Stimulated activated CD4-positive, alpha-beta T cell treated with anti-CD3 and anti-CD28 coated beads, Interleukin-1b, Interleukin-23, amount 100 ng/mL, for 24 hours (primary cell): ENCODE results near the gene DNAJB8.

Experiments used
- DNase-seq, 4 experiments: peaks; one replicate each; pipeline ENCODE4 v3.0.0-alpha.2; 2020; ENCODE audit warnings: low read depth in 4 of 4, low spot score in 1 of 4

The DNAJB8 gene

GRCh38 chr3:128483657-128484403, 17.1 kb upstream of the DNAJB8 start:
- DNase-seq = no peak

GRCh38 chr3:128482666-128483656, 16.3 kb upstream of the DNAJB8 start:
- DNase-seq = no peak

GRCh38 chr3:128482175-128482574, 15.5 kb upstream of the DNAJB8 start:
- DNase-seq = no peak

DNA sequence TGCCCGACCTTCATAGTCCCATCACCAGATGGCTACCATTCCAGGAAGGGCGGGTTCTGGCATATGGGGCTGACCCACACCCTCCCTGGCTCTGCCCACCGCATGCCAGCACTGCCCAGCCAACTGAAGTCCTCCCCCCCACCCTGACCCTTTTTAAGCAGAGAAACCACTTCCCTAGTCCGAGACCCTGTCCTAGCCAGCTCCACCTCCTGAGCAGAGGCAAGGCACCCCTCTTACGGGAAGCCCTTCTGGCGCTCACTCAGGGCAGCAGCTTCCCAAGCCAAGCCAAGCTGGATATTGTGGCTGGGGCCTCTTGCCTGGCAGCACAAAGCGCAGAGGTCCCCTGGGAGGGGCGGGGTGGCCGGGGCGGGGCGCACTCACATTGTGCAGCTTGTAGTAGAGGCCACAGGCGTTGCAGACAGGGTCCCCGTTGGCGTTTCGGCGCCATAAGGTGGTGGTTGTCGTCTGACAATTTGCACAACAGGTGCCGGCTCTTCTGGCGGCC, 14.8 kb upstream of the DNAJB8 start:
- DNase-seq = no peak

GRCh38 chr3:128480717-128481437, 14.2 kb upstream of the DNAJB8 start:
- DNase-seq = no peak

GRCh38 chr3:128480278-128480677, 13.6 kb upstream of the DNAJB8 start:
- DNase-seq = no peak

DNA sequence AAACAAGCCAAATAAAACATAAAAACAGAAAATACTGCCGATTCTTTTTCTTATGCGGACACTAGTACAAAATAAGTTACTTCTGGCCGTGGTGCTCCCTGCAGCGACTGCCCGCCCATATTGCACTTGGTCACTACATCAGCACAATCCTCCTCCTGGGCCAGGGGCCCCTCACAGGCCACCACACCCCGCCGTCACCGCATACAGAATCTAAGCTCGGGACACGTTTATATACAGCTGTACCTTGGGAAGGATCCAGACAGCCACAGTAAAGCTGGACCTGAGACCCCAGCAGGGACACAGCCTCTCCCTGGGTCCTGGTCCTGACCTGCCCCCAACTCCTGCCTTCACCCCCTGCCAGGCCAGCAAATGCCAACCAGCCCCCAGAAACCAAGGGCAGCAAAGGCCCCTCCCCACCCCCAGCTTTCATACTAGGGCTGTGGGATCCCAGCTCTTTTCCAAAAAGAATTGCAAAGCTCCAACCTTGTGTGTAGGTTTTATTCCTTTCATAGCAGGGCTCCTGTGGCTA, 12.9 kb upstream of the DNAJB8 start:
- DNase-seq = no peak

DNA sequence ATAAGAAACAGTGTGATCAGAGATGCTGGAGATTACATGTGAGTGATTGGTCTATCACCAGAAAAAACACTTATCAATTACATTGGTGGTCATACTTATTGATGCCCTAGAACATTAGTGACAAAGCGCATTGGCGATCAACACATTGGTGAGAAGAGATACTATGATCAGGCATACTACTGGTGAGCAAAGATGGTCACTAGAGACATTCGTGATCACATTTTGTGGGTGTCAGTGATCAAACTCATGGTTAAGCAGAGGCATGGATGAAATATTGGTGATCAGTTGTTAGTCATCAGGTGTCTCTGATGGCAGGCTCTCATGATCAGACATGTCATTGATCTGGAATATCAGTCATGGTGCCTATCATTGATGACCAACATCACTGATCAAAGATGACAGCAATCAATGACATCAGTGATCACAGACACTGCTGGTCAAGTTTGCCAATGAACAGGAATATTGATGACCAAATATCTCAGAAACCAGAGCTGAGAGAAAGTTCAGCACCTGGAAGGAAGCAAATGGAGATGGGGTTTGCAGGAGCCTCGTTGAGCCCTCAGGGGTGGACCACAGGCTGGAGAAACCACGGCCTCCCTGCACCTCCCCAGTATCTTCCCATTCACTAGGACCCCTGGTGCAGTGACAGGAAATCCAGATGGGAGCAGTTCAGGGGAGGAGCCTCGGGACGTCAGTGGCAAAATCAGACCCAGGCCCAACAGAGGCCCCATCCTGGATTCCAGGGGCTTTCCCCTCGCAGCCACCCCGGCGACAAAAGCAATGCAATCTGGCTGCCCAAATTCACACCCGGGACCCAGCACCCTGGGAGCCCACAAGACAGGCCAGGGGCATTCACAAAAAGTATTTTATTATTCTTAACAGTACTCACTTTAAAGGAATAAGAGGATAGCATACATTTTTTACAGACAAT, 12.2 kb upstream of the DNAJB8 start:
- DNase-seq = no peak

GRCh38 chr3:128476659-128477058, 10.0 kb upstream of the DNAJB8 start:
- no peak for DNase-seq

GRCh38 chr3:128475355-128475754, 8.7 kb upstream of the DNAJB8 start:
- no peak for DNase-seq

- no peak for DNase-seq
Observed at GRCh38 chr3:128473737-128474136, 7.0 kb upstream of the DNAJB8 start.

- no peak for DNase-seq
Observed at GRCh38 chr3:128473180-128473519, 6.5 kb upstream of the DNAJB8 start.

DNA sequence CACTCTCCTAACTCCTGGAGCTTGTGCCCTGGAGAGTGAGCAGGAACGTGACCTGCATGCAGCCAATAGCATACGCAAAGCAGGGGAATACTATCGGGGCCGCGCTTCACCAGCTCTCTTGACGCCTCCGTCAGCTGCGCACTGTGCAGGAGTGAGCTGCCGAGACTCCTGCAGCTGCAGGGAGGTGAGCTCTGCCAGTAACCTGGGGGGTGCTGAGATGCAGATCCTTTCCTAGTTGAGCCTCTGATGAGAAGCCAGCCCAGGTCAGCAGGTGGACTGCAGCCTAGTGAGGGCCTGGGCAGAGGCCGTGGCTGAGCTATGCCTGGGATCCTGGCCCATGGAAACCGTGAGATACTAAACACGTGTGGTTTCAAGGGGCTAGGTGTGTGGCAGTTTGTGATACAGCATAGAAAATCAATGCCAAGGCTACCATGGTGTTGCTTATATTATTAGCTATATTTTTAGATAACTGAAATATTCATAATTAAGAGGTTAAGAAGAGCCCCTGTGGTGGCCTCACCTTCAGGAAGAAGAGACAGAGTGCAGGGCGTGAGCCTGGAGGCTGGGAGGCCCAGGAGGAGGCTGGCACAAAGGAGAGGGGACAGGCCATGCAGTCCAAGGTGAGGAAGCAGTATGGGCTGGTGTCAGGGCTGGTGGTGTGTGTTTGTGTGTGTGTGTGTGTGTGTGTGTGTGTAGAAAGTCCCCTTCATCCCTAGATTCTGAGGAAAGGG, 5.9 kb upstream of the DNAJB8 start:
- DNase-seq = no peak

GRCh38 chr3:128471720-128472119, 5.0 kb upstream of the DNAJB8 start:
- no peak for DNase-seq

- DNase-seq = no peak
Observed at GRCh38 chr3:128471110-128471509, 4.4 kb upstream of the DNAJB8 start.

DNA sequence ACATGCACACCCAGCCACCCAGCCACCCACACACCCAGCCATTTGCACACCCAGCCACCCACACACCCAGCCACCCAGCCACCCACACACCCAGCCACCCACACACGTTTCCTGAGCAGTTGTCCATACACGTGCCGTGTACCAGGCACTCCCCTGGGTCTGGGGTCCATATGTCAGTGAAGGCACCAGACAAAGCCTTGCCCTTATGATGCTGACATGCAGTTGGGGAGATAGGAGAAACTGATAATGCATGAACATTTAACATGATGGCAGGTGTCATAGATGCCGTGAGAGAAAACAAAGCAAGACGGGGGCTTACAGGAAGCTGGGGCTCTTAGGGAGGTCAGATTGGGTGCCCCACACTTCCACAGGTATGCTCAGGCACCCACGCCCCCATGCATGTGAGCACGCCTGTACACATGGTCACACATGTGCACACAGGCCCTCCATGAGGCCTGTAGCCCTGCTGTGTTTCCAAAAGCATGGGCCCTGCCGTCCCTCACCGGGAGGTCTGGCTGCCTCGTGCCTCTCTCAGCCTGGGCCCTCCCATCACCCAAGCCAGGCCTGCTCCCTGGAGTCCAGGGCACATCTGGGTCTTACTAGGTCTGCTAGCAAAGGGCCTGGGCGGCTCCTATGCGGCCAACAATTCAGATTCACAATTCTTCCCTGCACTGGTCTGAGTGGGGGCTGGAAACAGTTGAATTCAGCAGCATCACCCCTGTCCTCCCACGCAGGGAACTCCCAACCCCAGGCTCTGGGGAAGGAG, 3.6 kb upstream of the DNAJB8 start:
- no peak for DNase-seq

DNA sequence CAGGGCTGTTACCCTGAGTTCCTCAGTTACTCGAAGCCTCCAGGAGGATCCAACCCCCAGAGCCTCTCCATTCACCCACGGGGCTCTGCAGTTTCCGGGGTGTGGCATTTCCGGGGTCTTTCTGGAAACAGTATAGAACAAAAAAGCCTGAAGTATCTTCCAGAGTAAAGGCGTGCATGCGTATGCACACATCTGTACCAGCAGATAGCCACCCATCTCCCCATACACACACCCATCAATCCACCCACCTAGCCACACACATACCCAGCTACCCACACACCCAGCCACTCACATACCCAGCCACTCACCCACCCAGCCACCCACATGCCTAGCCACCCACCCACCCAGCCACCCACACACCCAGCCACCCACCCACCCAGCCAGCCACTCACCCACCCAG, 2.9 kb upstream of the DNAJB8 start:
- no peak for DNase-seq

DNA sequence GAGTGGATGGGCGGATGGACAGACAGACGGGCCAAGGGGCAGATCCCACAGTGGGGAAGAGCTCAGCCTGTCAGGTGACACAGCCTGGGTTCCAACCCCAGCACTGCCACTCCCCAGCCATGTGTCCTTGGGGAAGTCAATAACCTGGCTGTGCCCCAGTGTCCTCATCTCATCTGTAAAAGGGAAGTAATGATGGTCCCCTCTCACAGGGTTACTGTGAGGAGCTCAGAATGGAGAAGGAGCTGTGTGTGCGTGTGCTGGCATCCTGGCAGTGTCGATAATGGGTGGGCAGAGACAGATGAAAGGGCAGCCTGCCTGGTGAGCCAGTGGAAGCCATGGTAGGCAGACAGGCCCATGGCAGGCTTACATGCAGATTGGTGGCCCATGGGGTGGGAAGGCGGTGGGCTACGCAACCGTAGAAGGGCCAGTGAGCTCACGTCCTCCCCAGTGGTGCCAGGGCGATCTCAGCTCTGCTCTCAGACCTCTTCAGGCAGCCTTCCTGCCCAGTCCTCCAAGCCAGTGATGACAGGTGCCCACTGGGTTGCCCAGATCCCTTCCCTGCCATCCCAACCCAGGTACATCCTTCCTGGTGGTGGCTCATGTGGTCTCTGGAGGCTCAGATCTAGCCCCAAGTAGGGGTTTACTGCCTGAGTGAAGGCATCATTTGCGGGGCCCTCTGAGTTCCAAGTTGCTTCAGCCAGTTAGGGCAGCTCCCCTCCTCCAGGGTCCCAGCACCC, 2.3 kb upstream of the DNAJB8 start:
- no peak for DNase-seq
